OCI-LY7 (cell line): Measurements from ENCODE around the gene POLR2M. TPM values are rescaled to one million over a fixed set of nuclear protein-coding genes. Genes with fewer than 3 reads are reported as not detected.

Source experiments
- BruUV-seq: library from RNA; stranded (reverse); fragments of 400-500 nt; replicated peaks from 2 replicates; lab custom pipeline; 2021; lab: Mats Ljungman, UMichigan
- CTCF ChIA-PET: fragments of 300-600 bp; sonication (Branson Sonifier 250); formaldehyde crosslinking; loops from one replicate; lab custom pipeline; 2022; ENCODE audit warnings: antibody characterized with exemption; ENCODE audit not compliant: unreplicated experiment; lab: Charles Lee
- POLR2A ChIA-PET: fragments of 300-600 bp; sonication (Branson Sonifier 250); formaldehyde crosslinking; loops from one replicate; lab custom pipeline; 2022; ENCODE audit warnings: antibody characterized with exemption; lab: Charles Lee
- DNase-seq: peaks from one replicate; pipeline ENCODE4 v3.0.0-alpha.2; 2015; ENCODE audit warnings: low spot score
- H2AFZ ChIP-seq: fragments of 200-600 bp; sonication (generic), shearing (Covaris generic); 2 replicates; pipeline ENCODE4 v1.6.1; 2014; ENCODE audit warnings: mild to moderate bottlenecking, antibody characterized with exemption, low read length, moderate library complexity
- H3K27ac ChIP-seq: fragments of 200-600 bp; sonication (generic); 2 replicates; pipeline ENCODE4 v1.5.1; 2014; ENCODE audit warnings: mixed run types, low read depth, mild to moderate bottlenecking, moderate library complexity, low read length, inconsistent platforms; ENCODE audit not compliant: poor library complexity, severe bottlenecking
- H3K36me3 ChIP-seq: fragments of 200-600 bp; sonication (generic); 2 replicates; pipeline ENCODE4 v1.6.1; 2014; ENCODE audit warnings: mild to moderate bottlenecking, antibody characterized with exemption, low read length, moderate library complexity, mixed read lengths; ENCODE audit not compliant: insufficient read depth
- H3K4me1 ChIP-seq: fragments of 200-600 bp; sonication (generic); 2 replicates; pipeline ENCODE4 v1.5.1; 2014; ENCODE audit warnings: mild to moderate bottlenecking, low read length; ENCODE audit not compliant: insufficient read depth, poor library complexity, severe bottlenecking
- H3K4me2 ChIP-seq: fragments of 200-600 bp; sonication (generic); 2 replicates; pipeline ENCODE4 v1.6.1; 2014; ENCODE audit warnings: mild to moderate bottlenecking, low read length
- H3K4me3 ChIP-seq: fragments of 200-600 bp; sonication (generic); 2 replicates; pipeline ENCODE4 v1.5.1; 2014; ENCODE audit warnings: mild to moderate bottlenecking, low read depth, low read length; ENCODE audit not compliant: poor library complexity, severe bottlenecking
- H3K79me2 ChIP-seq: fragments of 200-600 bp; sonication (generic); 2 replicates; pipeline ENCODE4 v1.6.1; 2016; ENCODE audit warnings: low read depth, mild to moderate bottlenecking, low read length, moderate library complexity, mixed read lengths; ENCODE audit not compliant: insufficient read depth
- H3K9me2 ChIP-seq: fragments of 200-600 bp; sonication (generic); 2 replicates; pipeline ENCODE4 v1.6.1; 2016; ENCODE audit warnings: mild to moderate bottlenecking, low read length, mixed read lengths; ENCODE audit not compliant: insufficient read depth
- H3K9me3 ChIP-seq: fragments of 200-600 bp; sonication (generic); 2 replicates; pipeline ENCODE4 v1.6.1; 2014; ENCODE audit warnings: mild to moderate bottlenecking, mixed run types, low read length, mixed read lengths
- H4K20me1 ChIP-seq: fragments of 200-600 bp; sonication (generic); 2 replicates; pipeline ENCODE4 v1.6.1; 2014; ENCODE audit warnings: mild to moderate bottlenecking, antibody characterized with exemption, low read length, moderate library complexity, mixed read lengths; ENCODE audit not compliant: insufficient read depth
- EZH2phosphoT487 ChIP-seq: fragments of 200-600 bp; sonication (generic); IDR thresholded peaks from 2 replicates; pipeline ENCODE4 v1.6.1; 2018; ENCODE audit warnings: low read depth, borderline replicate concordance, mild to moderate bottlenecking, mixed run types, antibody characterized with exemption, low read length, moderate library complexity, mixed read lengths
- intact Hi-C: fragments of 100-400 bp; cut with micrococcal nuclease; formaldehyde crosslinking; loops from one replicate; pipeline ENCODE4 v1.10.0; 2022; ENCODE audit not compliant: unreplicated experiment
- total RNA-seq, 2 experiments: library from RNA; depleted of rRNA in 1 of 2; stranded (reverse); fragments of >200 nt in 1 of 2; shearing (Covaris generic) in 1 of 2; gene quantifications; 2 replicates each; pipeline ENCODE4 v1.2.3, GENCODE V29; 2014 to 2022
- TF ChIP-seq, protein P1 (sequence below): fragments of 200-600 bp; sonication (generic); conservative IDR thresholded peaks from 2 replicates; pipeline ENCODE4 v1.5.1; 2014; ENCODE audit warnings: mild to moderate bottlenecking, antibody characterized with exemption, low read length, moderate library complexity, mixed read lengths

POLR2M gene
- total RNA-seq, 2 experiments from 2014 or later: 77.6 to 154 TPM

DNA sequence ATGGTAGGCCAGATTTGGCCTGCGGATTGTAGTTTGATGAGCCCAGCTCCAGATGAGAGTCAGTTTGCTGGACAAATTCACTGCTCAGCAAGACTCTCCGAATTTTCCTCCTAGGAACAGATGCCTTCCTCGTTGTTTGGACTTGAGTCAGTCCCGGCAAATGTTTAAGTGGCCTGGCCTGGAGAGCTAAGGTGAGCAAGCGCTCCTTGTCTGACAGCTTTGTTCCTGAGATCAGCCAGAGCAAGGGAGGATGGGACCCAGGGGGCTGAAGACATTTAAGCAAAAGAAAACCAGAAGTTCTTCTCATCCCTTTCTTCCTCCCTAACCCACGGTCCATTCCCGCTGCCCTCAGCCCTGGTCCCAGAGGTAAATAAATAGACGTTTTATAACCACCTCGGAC lies 40.3 kb downstream of the POLR2M start:
- POLR2A ChIA-PET: interaction anchor here (0.6 kb wide), 1 partner anchor 422 kb away, joined by 4 read pairs; no protein-coding TSS in a partner anchor
- BruUV-seq: no TSS peak
- intact Hi-C loops: loop anchor here (10.0 kb wide), 1 partner anchor 118 kb away; no protein-coding TSS in a partner anchor
- Histone ChIP-seq H3K36me3 (no peaks in the 10 kb centered on the region), H3K4me2 (no peak overlapping the region), H3K9me2 (no peaks in the 10 kb centered on the region), H3K4me1 (no peaks in the 10 kb centered on the region), H3K27ac (no peak overlapping the region), H3K9me3 (no peaks in the 10 kb centered on the region), H2AFZ (no peak overlapping the region), H4K20me1 (no peaks in the 10 kb centered on the region), H3K79me2 (no peaks in the 10 kb centered on the region), H3K4me3 (no peak overlapping the region)
- DNase-seq: no peak
- CTCF ChIA-PET: no interaction called here
- TF ChIP-seq EZH2phosphoT487: no peak
- TF ChIP-seq, protein P1, sequence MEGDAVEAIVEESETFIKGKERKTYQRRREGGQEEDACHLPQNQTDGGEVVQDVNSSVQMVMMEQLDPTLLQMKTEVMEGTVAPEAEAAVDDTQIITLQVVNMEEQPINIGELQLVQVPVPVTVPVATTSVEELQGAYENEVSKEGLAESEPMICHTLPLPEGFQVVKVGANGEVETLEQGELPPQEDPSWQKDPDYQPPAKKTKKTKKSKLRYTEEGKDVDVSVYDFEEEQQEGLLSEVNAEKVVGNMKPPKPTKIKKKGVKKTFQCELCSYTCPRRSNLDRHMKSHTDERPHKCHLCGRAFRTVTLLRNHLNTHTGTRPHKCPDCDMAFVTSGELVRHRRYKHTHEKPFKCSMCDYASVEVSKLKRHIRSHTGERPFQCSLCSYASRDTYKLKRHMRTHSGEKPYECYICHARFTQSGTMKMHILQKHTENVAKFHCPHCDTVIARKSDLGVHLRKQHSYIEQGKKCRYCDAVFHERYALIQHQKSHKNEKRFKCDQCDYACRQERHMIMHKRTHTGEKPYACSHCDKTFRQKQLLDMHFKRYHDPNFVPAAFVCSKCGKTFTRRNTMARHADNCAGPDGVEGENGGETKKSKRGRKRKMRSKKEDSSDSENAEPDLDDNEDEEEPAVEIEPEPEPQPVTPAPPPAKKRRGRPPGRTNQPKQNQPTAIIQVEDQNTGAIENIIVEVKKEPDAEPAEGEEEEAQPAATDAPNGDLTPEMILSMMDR: no peak

DNA sequence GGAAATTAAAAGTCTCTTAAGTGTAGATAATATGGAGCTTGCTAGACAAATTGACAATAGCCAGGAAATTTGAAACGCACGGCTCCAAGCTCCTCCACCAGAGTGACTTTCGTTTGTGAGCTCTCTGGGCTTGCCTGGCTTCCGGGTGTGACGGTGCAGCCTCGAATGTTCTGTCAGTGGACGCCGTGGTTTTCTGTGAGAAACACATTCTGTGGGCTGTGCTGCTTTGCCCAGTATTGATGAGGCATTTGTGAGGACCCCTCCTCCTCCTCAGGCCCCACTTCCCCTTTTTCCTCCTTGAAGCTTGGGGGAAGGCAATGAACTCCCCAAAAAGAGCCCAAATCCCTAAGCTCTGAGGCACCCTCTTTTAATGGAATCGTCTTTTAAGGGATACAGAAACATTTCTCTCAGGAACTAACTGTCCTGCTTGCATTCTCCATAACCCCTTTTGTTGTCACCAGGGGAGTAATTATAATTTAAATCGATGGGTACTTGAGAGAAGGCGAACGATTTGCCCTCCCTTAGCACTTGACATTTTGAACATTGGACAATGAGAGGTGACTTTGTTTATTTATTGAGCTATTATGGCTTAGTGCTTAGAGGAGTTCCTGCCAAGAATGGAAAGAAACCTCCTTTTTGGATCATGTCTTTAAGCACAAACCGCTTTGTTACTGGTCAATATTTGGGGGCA lies 40.8 kb downstream of the POLR2M start:
- no peak overlapping the region for H2AFZ ChIP-seq
- no peak overlapping the region for H3K4me3 ChIP-seq
- DNase-seq: no peak
- CTCF ChIA-PET: interaction anchor here (0.7 kb wide), 1 partner anchor 16 kb away, joined by 3 read pairs; no protein-coding TSS in a partner anchor
- TF ChIP-seq EZH2phosphoT487: no peak
- TF ChIP-seq, protein P1: no peak
- no peaks in the 10 kb centered on the region for H3K36me3 ChIP-seq
- no peaks in the 10 kb centered on the region for H4K20me1 ChIP-seq
- POLR2A ChIA-PET: no interaction called here
- H3K9me2 ChIP-seq: no peaks in the 10 kb centered on the region
- H3K4me2 ChIP-seq: no peak overlapping the region
- H3K79me2 ChIP-seq: no peaks in the 10 kb centered on the region
- no peaks in the 10 kb centered on the region for H3K4me1 ChIP-seq
- intact Hi-C loops: loop anchor here (10.0 kb wide), 1 partner anchor 117 kb away; no protein-coding TSS in a partner anchor
- H3K9me3 ChIP-seq: no peaks in the 10 kb centered on the region
- BruUV-seq: no TSS peak
- no peak overlapping the region for H3K27ac ChIP-seq
